Measurements from ENCODE around the gene FAM151B.
"Not testable (repeated sequence)": the region's sequence is repeated elsewhere in the genome, so short reads cannot be mapped to it uniquely, and the experiment has no call there.

Gene FAM151B

GRCh38 chr5:80487829-80488721, at the start of gene FAM151B:
Gene FAM151B, plus strand, starts transcription at chr5:80488100. Its CDS starts 24 bp downstream, at chr5:80488124.
- DNase-seq (ENCODE audit: low spot score): peak; percentile 96

- DNase-seq (ENCODE audit: low spot score): no peak
Measured at GRCh38 chr5:80438739-80439138, 49.2 kb upstream of the FAM151B start.

- DNase-seq (ENCODE audit: low spot score): no peak
Measured at GRCh38 chr5:80439213-80439612, 48.7 kb upstream of the FAM151B start.

DNA sequence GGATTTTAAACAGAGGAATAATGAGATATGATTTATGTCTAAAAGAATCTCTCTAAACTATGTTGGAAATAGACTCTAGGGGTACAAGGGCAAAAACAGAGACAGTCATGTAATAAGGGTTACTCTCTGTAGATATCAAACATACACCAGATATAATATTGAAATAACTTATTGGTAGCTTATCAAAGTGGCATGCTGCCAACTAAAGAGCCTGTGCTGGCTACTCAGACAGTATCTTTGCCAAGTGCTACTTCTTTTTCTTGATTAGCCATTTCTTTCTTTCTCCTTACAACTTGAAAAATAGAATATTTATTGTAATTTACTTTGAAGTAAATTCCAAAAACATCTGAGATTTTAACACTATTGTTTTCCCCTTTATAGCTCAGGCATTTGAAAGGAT, 45.2 kb upstream of the FAM151B start:
- no peak for DNase-seq (ENCODE audit: low spot score)

DNA sequence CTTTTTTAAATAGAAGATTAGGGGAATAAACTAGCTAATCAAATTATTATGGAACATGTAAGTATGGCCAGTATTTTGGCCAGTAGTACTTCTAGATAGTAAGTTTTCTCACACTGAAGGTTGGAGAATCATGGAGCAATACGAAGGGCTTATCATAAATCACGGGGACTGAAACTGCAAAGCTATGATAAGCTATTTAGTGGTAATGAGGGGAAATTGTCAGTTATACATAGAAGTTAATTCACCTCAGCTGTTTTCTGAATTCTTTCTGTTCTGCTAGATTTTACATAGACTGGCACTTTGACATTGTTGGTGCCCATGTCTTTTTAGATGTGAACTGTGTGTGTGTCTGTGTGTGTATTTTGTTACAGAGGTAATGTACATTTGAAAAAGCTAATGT, 34.5 kb upstream of the FAM151B start:
- DNase-seq (ENCODE audit: low spot score): no peak

DNA sequence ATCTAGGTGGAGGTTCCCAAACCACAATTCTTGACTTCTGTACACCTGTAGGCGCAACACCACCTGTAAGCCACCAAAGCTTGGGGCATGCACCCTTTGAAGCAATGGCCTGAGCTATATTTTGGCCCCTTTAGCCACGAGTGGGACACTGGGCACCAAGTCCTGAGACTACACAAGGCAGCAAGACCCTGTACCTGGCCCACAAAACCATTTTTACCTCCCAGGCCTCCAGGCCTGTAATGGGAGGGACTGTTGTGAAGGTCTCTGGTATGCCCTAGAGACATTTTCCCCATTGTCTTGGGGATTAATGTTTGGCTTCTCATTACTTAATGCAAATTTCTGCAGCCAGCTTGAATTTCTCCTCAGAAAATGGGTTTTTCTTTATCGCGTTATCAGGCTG, 24.6 kb upstream of the FAM151B start:
- no peak for DNase-seq (ENCODE audit: low spot score)

DNA sequence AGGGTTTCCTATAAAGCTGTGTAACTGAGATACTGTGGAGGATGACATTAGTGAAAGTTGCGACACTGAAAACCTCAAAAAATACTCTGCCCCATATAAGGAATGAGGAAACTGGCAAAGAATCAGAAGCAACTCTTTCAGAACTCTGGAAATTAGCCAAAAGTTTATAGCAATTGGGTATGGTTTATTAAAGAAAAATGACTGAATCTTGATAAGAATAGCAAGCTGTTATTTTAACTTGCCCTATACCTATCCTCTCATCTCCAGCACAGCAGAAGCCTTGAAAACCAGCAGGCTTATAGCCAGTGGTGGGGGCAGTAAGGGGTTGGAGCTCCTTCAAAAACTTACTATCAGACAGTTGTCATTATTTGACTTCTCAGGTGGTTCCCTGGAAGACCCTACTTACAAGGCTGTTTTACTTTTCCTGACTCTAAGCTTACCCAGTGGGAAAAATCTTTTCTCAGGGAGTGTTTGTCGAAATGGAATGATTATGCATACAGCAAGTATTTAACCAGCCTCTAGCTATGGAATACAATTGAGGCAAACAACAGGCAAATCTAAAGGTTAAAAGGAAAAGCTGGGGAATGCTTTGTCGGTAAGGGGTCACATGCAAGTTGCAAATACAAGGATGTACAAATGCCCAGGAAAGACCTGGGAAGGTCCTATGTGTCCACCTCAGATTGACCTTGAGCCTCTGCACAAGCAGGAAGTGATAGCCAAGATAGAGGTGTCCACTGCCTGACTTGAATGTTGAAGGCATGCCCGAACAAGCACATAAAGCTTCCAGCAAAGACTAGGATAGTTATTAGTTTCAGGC, 21.0 kb upstream of the FAM151B start:
- DNase-seq (ENCODE audit: low spot score): no peak

DNA sequence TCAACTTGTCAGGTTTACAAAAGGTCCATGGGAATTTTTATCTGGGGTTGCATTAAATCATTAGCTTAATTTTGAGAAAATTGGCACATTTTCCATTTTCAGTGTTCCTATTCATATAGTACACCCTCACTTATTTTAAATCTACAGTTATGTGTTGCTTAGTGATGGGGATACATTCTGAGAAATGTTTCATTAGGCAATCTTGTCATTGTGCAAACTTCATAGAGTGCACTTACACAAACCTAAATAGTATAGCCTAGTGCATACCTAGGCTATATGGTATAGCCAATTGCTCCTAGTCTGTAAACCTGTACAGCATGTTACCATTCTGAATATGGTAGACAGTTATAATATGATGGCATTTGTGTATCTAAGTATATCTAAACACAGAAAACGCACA, 19.8 kb upstream of the FAM151B start:
- DNase-seq (ENCODE audit: low spot score): no peak

DNA sequence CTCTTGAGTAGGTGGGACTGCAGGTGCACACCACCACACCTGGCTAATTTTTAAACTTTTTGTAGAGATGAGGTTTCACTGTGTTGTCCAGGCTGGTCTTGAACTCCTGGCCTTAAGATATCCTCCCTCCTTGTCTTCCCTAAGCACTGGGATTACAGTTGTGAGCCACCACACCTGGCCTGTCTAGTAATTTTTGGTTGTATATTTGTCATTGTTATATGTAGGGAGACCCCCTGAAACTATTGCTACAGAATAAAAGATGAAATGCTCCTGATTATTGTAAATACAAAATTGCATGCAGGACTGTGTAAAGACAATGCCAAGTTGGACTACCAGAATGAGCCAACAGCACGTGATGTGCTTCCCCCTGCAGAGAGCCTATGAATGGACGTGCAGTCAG, 17.3 kb upstream of the FAM151B start:
- DNase-seq (ENCODE audit: low spot score): not testable (repeated sequence)

- DNase-seq (ENCODE audit: low spot score): no peak
Measured at GRCh38 chr5:80474929-80475328, 13.0 kb upstream of the FAM151B start.

DNA sequence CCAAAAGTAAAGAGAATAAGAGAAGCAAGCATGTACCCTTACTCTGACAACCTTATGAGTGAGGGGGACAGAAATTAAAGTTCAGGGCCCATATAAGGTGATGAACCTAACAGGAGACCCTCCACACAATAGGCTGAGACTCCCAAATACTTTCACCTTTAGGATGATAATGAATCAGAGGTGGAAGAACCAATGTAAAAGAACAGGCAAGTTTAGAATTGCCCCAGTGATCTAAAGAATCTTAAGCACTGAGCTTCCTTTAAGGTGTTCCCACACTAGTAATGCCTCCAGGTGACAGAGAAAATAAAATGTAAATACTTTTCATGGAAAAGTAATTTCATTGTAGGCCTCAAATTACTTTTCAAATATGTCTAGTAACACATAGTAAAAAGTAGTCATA, 8.2 kb upstream of the FAM151B start:
- no peak for DNase-seq (ENCODE audit: low spot score)

- DNase-seq (ENCODE audit: low spot score): no peak
Measured at GRCh38 chr5:80480354-80480753, 7.5 kb upstream of the FAM151B start.

- DNase-seq (ENCODE audit: low spot score): peak; percentile 36
Measured at GRCh38 chr5:80481019-80481893, 6.6 kb upstream of the FAM151B start.

DNA sequence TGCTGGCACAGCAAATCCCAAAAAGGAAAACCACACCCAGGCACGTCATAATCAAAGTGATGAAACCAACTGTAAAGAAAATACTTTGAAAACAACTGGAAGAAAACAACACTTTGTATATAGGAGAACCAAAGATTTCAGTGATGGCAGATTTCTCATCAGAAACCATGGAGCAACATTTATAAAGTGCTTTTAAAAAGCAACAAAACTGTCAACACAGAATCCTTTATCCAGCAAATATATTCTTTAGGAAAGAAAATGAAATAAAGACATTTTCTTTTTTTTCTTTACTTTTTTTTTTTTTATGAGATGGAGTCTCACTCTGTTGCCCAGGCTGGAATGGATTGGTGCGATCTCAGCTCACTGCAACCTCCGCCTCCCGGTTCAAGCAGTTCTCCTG, 5.3 kb upstream of the FAM151B start:
- DNase-seq (ENCODE audit: low spot score): no peak

DNA sequence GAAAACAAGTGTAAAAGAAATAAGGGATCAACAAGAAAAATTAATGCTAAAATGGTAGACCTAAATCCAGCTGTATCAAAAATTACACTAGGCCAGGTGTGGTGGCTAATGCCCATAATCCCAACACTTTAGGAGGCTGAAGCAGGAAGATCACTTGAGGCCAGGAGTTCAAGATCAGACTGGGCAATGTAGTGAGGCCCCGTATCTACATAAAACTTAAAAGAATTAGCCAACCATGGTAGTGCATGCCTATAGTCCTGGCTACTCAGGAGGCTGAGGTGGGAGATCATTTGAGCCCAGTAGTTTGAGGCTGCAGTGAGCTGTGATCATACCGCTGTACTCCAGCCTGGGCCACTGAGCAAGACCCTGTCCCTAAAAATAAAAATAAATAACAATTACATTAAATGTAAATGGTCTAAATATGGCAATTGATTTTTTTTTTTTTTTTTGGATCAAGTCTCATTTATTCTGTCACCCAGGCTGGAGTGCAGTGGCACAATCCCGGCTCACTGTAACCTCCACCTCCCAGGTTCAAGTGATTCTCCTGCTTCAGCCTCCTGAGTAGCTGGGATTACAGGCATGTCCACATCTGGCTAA, 4.2 kb upstream of the FAM151B start:
- no peak for DNase-seq (ENCODE audit: low spot score)

DNA sequence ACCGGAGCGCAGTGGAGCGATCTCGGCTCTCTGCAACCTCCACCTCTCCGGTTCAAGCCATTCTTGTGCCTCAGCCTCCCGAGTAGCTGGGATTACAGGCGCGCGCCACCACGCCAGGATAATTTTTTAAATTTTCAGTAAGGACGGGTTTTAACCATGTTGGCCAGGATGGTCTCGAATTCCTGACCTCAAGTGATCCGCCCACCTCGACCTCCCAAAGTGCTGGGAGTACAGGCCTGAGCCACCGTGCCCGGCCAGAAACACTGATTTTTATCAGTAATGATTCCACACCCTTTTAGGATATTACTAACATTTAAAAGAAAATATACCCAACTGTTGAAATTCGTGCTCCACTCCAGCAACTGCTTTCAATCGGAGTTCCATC, 464 bp upstream of the FAM151B start:
- no peak for DNase-seq (ENCODE audit: low spot score)

- no peak for DNase-seq (ENCODE audit: low spot score)
Measured at GRCh38 chr5:80491296-80491695, 3.4 kb downstream of the FAM151B start.

GRCh38 chr5:80492741-80493140, 4.8 kb downstream of the FAM151B start:
- no peak for DNase-seq (ENCODE audit: low spot score)

GRCh38 chr5:80493443-80493842, 5.5 kb downstream of the FAM151B start:
- not testable (repeated sequence) for DNase-seq (ENCODE audit: low spot score)

DNA sequence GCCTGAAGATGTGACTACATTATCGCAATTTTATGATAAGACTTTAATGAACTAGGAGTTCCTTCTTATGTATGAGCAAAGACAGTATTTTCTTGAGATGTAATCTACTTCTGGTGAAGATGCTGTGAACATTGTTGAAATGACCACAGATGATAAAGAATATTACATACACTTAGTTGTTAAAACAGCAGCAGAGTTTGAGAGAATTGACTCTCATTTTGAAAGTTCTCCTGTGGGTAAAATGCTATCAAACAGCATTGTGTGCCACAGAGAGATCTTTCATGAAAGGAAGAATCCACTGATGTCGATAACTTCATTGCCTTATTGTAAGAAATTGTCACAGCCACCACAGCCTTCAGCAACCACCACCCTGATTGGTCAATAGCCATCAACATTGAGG, 8.0 kb downstream of the FAM151B start:
- no peak for DNase-seq (ENCODE audit: low spot score)

DNA sequence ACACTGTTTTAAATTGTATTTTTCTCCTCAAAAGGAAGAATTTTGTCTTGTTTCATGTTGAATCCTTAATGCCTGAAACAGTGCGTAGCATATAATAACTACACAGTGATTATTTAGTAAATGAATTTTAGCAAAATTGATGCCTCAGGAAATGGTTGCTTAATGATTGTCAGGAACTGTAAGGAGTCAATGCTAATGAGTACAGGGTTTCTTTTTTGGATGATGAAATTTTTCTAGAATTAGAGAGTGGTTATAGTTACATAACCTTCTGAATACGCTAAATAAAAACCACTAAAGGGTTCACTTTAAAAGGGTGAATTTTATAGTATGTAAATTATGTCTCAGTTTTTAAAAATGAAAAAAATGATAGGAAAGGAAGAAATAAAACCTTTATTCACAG, 14.9 kb downstream of the FAM151B start:
- DNase-seq (ENCODE audit: low spot score): no peak

DNA sequence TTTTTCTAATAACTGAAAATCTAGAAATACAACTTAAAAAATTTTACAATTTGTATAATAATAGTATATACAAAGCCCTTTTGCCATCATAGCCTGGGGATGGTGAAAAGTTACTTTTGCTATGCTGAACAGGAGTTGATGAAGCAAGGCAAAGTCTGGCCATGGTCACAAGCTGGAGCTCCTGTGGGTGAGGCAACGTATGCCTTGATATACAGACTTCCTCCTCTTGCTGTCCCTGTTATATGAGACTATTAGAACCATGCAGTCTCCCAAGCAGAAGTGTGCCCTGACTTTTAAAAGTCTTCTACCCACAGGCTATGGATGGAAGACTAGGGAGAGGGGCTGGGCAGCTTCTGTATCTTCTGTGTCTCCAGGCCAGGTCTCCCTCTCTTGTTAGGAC, 15.7 kb downstream of the FAM151B start:
- DNase-seq (ENCODE audit: low spot score): no peak
